TTC549 (cell line): ENCODE measurements around the gene PAN3.
"Not testable (repeated sequence)": the region's sequence is repeated elsewhere in the genome, so short reads cannot be mapped to it uniquely, and the experiment has no call there.

Source experiments
- FAIRE-seq: peaks from 2 replicates; lab custom pipeline; 2012; peaks lifted over from hg19 to GRCh38; lab: Jason Lieb, UNC

The PAN3 gene

DNA sequence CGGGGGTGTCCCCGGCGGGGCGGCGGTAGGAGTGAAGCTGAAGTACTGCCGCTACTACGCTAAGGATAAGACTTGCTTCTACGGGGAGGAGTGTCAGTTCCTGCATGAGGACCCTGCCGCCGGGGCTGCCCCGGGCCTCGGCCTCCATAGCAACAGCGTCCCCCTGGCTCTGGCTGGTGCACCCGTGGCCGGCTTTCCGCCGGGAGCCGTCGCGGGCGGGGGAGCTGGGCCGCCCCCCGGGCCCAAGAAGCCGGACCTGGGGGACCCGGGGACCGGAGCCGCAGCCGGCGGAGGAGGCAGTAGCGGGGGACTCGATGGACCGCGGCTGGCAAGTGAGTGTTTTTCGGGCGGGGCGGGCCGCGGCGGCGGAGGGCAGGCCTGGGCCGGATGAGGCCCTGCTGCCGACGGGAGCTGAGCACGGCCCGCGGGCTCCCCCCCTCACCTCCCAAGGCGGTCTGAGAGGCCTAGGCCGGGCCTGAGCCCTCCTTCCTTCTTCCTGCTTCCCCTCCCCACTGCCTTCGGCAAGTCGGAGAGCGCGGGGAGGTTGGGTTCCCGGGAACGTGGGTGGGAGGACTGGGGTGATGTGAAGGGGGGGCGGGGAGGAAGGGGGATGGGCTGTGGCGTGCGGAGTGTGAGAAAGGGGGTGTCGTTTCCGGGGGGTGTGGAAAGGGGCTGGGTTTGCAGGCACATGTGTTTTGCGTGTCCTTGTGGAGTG lies 568 bp downstream of the PAN3 start:
- FAIRE-seq = no peak

DNA sequence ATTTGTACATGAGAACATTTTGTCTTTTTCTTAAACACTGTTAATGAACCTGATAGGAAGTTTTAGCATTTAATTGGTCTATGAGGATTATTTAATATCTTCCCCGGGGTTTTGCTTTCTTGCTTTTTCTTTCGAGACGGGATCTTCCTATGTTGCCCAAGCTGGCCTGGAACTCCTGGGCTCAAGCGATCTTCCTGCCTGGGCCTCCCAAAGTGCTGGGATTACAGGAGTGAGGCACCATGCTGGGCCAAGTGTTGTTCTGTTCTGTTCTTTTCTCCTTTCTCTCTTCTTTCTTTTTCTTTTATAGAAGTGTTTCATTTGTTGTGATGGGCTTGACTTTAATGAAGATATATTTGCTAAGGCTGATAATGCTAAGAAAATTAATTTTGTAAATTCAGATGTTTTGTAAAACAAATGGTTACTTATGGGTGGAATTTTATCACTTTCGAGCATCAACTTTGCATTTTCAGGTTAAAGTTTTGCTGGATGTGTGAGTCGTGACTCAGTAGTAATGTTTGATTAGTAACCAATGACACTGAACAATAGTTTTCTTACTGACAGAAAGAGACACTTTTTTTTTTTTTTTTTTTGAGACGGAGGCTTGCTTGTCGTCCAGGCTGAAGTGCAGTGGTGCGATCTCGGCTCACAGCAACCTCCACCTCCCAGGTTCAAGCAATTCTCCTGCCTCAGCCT lies 2.2 kb downstream of the PAN3 start:
- FAIRE-seq = no peak

DNA sequence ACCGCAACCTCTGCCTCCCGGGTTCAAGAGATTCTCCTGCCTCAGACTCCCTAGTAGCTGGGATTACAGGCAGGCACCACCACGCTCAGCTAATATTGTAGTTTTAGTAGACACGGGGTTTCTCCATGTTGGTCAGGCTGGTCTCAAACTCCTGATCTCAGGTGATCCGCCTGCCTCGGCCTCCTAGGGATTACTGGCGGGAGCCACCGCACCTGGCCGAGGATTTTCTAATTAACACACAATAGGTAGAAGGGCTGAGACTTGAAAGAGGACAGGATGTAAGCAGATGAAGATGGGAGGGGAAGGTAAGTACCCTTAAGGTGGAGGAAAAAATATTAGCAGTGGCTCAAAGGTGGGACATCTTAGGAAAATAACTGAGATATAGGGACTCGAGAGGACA lies 3.2 kb downstream of the PAN3 start:
- FAIRE-seq = not testable (repeated sequence)

DNA sequence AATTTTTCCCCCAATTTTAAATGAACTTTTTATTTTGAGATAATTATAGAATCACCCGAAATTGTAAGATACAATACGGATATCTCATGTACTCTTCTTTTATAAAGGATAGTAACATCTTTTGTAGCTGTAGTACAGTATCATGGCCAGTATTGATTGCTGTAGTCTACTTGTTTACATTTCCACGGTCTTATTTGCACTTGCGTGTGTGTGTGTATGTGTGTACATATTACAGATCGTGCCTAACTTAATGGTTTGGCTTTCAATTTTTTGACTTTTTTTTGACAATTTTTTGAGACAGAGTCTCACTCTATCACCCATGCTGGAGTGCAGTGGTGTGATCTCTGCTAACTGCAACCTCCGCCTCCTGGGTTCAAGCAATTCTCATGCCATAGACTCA lies 6.7 kb downstream of the PAN3 start:
- no peak for FAIRE-seq

DNA sequence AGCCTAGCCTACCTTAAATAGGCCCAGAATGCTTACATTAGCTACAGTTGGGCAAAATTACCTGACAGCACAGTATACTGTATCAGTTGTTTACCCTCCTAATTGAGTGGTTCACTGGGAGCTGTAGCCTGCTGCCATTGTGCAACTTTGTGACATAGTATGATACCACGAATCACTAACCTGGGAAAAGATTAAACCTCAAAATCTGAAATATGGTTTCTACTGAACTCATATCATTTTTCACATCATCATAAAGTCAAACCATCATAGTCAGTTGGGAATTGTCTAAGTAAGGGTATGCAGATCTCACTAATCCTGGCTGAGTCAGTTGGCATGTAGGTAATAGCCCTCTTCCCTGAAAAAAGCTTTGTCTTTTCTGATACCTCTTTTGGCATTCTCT lies 9.2 kb downstream of the PAN3 start:
- FAIRE-seq = no peak

DNA sequence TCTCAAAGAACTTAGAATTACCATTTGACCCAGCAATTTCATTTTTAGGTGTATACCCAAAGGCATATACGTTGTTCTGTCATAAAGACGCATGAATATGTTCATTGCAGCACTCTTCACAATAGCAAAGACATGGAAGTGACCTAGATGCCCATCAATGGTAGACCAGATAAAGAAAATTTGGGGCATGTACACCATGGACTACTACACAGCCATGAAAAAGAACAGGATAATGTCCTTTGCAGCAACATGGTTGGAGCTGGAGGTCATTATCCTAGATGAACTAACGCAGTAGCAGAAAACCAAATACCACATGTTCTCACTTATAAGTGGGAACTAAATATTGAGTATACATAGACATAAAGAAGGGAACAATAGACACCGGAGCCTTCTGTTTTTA lies 20.7 kb downstream of the PAN3 start:
- FAIRE-seq = no peak

DNA sequence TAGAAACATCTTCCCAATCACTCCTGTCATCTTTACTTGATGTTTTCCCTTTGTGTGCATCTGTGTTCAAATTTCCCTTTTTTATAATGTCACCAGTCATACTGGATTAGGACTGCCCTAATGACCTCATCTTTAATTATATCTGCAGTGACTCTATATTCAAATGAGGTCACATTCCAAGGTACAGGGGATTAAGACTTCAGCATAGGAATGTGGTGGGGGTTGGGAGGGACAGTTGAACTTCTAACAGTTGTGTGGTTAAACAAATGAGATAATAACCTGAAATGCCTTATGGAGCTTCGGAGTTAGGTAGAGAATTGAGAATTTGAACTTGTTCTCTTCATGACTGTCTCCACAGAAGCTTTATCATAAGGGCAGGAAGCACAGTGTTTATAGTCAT lies 23.0 kb downstream of the PAN3 start:
- no peak for FAIRE-seq

DNA sequence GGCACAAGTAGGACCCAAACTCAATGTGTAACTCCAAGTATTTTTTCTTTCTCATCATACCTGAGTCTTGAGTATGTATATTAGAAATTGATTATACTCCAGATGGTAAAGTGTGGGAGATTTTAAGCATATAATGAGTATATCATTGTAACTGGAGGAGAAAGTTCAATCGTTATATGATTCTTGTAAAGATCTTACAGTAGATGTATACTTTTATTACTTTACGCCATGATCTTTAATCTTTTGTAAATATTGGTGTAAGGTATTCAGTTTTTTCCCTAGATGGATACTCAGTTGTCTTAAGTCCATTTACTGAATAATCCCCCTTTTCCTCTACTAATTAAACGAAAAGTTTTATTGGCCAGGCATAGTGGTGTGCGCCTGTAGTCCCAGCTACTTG lies 25.2 kb downstream of the PAN3 start:
- FAIRE-seq = no peak

DNA sequence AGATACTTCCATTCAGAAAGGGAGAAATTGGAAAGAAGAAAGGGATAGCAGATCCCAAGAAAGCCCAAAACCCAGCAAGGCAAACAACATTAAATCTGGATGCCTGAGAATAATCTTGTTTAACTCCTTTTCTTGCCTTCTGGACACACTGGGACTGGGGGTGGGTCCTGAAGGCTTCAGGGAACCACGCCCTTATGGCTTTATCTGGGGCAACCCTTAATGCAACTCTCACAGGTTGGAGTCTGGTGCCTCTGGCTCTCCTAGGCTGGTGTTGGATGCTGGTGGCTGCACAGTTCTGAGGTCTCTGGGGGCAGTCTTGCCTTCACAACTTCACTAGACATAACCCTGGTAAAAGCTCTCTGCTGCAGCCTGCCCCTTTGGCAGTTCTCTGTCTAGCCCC lies 27.9 kb downstream of the PAN3 start:
- no peak for FAIRE-seq

DNA sequence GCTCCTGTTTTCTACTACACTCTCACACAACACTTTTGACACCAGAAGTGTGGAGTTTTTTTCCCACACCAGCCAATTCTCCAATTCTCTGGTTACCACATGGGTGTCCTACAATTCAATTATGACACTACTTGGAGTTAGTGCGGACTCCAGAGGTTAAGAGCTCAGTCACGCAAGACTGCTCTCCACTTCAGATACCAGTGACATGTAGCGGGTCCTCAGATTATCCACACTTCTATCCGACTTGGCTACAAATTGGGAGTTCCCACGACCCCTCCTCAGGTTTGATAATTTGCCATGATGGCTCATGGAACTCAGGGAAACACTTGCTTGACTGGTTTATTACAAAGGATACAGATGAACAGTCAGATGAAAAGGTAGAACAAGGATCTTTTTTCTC lies 32.9 kb downstream of the PAN3 start:
- FAIRE-seq = no peak

DNA sequence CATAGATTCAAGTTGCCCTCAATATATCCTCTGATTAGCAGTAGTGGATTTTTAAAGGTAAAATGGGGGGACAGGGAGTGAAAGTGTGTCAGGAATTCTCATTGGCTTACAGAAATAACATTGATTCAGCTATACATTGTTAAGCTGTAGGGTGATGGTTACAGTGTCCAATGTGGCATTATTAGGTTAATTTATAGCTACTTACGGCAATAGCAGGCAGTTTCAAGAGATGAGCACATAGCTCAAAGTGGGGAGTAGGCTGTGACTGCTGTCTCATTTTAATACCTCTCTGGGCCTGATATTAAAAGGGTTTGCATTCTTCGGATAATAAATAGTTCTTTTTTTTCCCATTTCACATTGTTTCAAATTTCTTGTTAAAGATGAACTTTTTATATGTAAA lies 34.6 kb downstream of the PAN3 start:
- no peak for FAIRE-seq

DNA sequence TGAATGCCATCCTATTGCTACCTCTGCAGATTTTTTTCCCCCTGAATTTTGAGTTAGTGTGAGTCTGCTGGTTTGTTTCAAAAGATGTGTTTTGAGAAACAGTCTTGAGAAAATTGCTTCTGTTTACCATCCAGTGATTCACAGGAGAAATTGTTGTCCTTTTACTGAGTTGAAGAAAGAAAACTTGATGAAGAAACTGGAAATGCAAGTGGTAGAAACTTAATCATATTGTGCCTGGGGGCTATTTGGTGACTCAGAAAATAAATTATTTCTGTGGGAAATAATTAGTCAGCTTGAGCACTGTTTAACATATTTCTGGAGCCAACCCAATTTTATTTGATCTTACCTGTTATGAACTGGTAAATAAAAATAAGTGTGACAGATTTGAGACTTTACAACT lies 35.4 kb downstream of the PAN3 start:
- no peak for FAIRE-seq

DNA sequence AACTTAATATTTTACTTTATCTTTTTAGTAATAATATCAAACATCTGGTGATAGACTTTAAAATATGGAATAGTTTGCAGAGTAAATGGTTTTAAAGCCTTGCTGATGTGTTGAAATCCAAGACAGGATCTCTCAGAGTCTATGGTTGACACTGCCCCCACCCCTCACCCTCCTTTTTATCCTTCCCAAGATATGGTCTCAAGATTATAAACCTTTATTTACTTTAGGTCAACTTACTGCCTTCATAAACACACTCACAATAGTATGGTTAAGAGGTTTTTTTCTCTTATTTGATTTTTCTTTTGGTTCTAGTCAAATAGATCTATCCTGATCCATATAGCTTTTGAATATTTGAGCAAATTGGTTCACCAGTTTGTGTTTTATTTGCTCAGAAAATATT lies 39.0 kb downstream of the PAN3 start:
- no peak for FAIRE-seq

DNA sequence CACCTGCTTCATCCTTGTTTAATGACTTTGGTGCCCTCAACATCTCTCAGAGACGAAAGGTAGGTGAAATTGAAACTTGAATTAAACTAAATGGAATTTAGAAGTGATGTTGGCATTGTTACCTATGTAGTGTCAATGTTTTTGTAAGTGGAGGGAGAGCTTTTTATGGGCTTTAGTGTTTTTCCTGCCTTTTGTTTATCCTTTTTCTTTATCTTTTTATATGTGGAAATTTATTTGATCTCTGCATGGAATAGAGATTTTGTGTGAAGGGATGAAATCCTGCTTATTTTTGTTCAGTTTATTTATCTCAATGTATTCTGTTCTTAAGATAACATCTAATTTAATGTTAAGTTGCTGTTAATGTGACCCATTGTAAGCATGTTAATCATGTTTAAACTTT lies 39.5 kb downstream of the PAN3 start:
- no peak for FAIRE-seq

DNA sequence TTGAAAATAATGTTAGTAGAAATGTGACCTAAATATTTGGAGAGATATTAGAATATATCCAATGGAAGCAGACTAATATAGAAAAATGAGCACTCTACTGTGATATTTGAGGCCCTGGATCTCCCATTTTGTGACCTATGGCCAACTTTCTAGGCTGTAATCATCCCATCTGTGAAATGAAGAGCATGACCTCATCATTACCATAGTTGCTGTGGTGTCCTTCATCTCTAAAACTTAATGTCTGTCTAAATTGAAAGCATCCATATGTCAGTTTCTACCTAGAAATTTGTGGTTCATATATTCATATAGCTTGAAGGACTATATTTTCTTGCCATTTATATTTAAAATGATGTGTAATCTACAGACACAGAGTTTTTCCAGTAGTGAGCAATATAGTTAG lies 41.6 kb downstream of the PAN3 start:
- no peak for FAIRE-seq

DNA sequence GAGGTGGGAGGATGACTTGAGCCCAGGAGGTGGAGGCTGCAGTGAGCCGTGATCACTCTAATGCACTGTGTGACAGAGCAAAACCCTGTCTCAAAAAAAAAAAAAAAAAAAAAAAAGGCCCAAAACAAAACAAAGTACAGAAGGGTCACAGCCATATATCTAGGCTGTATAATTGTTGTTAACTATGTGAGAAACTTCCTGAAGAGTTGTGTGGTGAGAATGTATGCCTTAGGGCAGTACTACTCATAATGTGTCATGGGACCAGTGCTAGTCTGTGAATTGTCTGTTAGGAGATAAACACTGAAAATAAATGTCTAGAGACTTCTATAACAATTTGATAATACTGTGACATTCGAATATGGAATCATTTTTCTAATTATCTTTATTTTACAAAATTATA lies 43.1 kb downstream of the PAN3 start:
- no peak for FAIRE-seq

DNA sequence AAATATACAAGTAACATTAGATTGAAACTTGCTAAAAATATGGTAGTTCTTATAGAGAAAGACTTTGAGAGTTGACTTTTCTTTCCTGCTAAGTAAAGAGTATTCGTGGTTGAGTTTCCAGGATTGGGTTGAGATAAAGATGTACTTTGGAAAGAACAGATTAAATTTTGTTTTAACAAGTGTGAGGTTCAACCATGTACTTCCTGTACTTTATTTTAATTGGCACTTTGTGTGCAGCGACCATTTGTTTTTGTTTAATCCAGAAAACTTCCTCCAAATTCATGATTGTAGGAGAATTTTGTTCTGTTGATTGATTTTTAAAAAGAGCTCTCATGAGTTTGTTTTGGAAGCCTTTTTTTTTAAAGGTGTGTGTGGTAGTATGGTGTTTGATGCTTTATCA lies 46.9 kb downstream of the PAN3 start:
- no peak for FAIRE-seq

DNA sequence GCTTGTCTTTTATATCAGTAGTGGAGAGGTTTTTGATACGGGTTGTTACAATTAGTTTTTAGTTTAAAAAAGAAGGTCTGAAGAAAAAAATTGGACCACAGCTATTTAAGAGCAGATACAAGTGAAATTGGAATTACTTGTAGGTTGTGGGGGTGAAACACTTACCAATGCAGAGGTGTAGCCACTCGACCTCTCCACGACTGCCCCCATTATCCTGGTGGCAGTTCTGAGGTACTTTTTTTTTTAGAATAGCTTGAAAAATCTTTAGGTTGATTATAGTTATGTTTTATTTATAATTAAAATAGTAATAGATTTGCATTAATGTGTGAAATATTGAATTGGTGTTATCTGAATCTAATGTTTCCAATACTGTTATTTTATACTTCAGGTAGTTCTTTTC lies 60.7 kb downstream of the PAN3 start:
- FAIRE-seq = no peak

DNA sequence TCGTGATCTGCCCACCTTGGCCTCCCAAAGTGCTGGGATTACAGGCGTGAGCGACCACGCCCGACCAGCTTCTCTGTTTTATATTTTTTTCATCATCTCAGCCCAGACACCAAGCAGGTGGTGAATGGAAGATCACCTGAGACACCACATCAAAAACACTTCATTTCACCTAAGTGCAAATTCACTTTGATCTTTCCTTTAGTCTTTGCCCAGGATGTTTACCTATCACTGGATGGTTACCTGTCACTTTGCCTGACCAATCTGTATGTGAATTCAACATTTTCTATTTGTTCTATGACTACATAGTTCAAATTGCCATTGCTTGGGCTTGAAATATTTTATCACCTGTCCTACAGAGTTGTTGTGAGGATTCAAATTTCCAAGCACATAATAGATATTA lies 65.7 kb downstream of the PAN3 start:
- no peak for FAIRE-seq

DNA sequence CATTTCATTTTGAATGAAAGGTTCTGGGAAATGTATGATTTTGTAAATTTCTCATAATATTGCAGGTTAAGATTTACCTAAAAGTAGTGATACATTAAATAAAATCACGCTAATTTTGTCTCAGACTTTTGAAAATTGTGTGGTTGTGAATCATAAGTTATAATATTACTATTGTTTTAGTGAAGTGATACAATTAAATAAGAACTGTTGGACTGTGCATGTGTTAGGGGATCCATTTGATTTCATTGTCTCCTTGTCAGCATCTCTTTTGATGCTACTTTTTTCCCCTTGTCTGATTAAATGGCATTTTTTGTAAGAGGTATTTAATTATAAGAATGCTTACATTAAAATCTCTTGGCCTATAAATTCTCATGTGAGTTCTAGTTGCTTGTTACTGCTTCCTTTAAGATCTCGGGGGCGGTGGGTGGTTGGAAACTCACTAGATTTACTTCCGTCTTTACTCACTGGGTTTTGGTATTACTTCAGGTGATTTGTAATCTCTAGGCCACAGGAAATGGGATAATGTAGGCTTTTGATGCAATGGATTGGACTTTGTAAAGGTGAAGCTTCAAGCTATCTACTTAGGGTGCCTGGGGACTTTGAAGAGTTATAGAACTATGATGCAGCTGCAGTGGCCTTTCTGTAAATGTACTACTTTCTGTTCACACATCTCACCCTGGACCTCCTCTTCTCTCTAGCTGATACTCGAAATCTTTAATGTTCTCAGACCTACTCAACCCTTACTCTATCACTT lies 66.5 kb downstream of the PAN3 start:
- no peak for FAIRE-seq

DNA sequence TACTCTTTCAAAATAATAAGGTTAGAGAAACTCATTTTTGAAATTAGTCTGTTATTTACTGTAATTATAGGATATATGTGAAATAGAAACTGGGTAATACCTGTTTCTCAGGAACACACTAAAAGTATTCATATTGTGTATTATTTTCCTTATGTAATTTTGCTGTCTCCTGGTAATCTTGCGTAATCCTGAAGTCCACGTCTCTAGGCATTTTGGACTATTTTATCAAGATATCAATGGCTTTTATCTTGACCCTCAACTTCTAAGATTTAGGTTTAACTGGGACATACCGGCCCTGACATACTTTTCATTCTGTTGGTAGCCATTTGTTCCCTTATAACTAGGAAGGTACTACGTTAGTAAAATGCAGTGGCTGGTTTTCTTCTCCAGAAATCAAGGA lies 80.3 kb downstream of the PAN3 start:
- no peak for FAIRE-seq

DNA sequence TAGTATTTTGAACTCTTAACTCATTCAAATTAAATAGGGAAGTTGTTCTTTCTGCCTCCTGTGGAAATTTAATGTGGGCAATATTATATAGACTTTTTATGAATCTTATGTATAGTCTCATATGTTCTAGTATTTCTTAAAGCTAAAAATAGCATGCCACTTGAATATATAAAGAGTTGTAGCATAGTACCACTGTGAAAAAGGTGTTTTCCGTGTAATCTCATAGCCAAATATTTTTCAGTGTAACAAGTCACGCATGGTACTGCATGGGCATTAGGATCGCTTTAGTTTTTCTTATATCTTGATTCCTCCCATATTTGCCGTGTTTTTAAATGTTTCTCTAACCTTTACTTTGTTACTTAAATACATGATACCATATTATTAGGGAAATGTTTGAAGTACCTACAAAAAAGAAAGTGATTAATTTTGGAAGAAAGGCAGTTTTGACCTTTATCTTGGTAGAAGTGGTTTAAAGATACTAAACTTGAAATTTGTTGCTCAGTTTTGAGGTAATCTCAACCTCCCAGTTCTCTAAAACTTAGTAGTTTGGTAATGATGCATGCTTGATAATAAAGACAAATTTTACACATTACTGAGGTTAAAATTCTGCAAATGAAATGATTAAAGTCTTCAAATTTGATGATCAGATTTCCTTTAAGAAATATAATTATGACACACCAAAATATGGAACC lies 81.2 kb downstream of the PAN3 start:
- FAIRE-seq = no peak

DNA sequence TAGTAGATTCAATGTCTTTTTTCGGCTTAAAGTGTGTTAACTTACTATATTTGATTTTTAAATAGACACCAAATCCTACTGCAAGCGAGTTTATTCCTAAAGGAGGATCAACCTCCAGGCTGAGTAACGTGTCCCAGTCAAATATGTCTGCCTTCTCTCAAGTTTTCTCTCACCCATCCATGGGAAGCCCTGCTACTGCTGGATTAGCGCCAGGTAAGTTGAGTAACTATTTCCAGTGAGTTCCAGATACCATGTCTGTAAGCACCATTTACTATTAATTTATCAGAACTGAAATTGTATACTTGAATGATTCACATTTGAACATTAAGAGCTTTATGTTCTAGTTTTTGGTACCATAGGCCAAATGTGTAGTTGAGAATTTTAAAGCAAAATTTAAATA lies 81.8 kb downstream of the PAN3 start:
- FAIRE-seq = no peak
